ENCODE measurements around the gene STX2.
"Not testable (repeated sequence)": the region's sequence is repeated elsewhere in the genome, so short reads cannot be mapped to it uniquely, and the experiment has no call there.

STX2 gene

GRCh38 chr12:130838951-130839769, at the start of gene STX2:
STX2 (minus strand) TSS chr12:130839250; CDS start chr12:130839099, 151 bp downstream.
- DNase-seq, result peak; percentile 66

- DNase-seq, result not testable (repeated sequence)
Measured at GRCh38 chr12:130887190-130887589, 48.1 kb upstream of the STX2 start.

GRCh38 chr12:130881548-130881947, 42.5 kb upstream of the STX2 start:
- DNase-seq, result no peak

- DNase-seq, result no peak
Measured at GRCh38 chr12:130881046-130881445, 42.0 kb upstream of the STX2 start.

- DNase-seq, result no peak
Measured at GRCh38 chr12:130880411-130880885, 41.4 kb upstream of the STX2 start.

GRCh38 chr12:130879781-130880389, 40.8 kb upstream of the STX2 start:
- DNase-seq, result no peak

GRCh38 chr12:130879212-130879686, 40.2 kb upstream of the STX2 start:
- DNase-seq, result no peak

GRCh38 chr12:130878193-130879185, 39.4 kb upstream of the STX2 start:
- no peak for DNase-seq

GRCh38 chr12:130877333-130877732, 38.3 kb upstream of the STX2 start:
- DNase-seq, result no peak

GRCh38 chr12:130876758-130877157, 37.7 kb upstream of the STX2 start:
- DNase-seq, result no peak

- no peak for DNase-seq
Measured at GRCh38 chr12:130876297-130876696, 37.2 kb upstream of the STX2 start.

GRCh38 chr12:130875708-130876107, 36.7 kb upstream of the STX2 start:
- not testable (repeated sequence) for DNase-seq

- no peak for DNase-seq
Measured at GRCh38 chr12:130875193-130875592, 36.1 kb upstream of the STX2 start.

- DNase-seq, result no peak
Measured at GRCh38 chr12:130874696-130875095, 35.6 kb upstream of the STX2 start.

GRCh38 chr12:130873825-130874224, 34.8 kb upstream of the STX2 start:
- DNase-seq, result no peak

GRCh38 chr12:130873106-130873795, 34.2 kb upstream of the STX2 start:
- no peak for DNase-seq

GRCh38 chr12:130872179-130873096, 33.4 kb upstream of the STX2 start:
- no peak for DNase-seq

- DNase-seq, result peak; percentile 77
Measured at GRCh38 chr12:130871286-130872178, 32.5 kb upstream of the STX2 start, which contains the start of gene RAN. RAN (plus strand) TSS chr12:130872066; CDS start chr12:130872594, 528 bp downstream.

GRCh38 chr12:130870442-130871285, 31.6 kb upstream of the STX2 start:
- peak; percentile 85 for DNase-seq

All from DMS153 (cell line).